Activated CD4-positive, alpha-beta T cell treated with anti-CD3 and anti-CD28 coated beads for 48 hours (primary cell): ENCODE results near the gene LBHD2.

Experiments used
- DNase-seq: peaks from one replicate; pipeline ENCODE4 v3.0.0-alpha.2; 2020

The LBHD2 gene

DNA sequence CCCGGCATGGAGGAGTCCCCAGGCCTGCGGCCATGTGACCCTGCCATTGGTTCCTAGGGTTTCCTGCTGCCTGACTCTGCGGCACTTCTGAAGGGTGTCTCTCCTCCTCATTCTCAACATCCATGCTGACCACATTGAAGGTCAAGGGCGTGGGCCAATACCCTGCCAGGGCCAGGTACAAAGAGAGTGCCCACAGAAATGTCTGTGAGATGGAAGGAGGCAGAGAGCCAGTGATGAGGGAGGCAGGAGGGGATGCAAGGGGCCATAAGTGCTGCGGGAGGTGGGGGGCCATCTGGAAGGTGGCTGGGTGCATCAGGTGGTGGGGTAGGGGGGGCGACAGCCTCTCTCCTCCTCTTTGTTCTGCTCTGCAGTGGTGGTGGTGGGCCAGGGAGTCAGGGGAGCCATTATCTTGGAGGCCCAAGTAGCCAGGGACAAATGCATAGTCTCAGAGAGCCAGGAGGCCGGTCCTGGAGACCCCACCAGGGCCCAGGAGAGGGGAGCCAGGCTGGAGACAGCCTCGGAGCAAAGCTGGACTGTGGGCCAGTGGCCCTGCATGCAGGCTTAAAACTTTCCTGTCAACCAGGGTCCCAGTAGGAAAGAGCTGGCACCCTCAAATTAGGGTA, 13.6 kb upstream of the LBHD2 start:
- DNase-seq: no peak

GRCh38 chr14:103070971-103071542, 13.0 kb upstream of the LBHD2 start:
- no peak for DNase-seq

- DNase-seq: no peak
Measured at GRCh38 chr14:103071544-103072251, 12.3 kb upstream of the LBHD2 start.

GRCh38 chr14:103072595-103073366, 11.2 kb upstream of the LBHD2 start:
- DNase-seq: no peak

DNA sequence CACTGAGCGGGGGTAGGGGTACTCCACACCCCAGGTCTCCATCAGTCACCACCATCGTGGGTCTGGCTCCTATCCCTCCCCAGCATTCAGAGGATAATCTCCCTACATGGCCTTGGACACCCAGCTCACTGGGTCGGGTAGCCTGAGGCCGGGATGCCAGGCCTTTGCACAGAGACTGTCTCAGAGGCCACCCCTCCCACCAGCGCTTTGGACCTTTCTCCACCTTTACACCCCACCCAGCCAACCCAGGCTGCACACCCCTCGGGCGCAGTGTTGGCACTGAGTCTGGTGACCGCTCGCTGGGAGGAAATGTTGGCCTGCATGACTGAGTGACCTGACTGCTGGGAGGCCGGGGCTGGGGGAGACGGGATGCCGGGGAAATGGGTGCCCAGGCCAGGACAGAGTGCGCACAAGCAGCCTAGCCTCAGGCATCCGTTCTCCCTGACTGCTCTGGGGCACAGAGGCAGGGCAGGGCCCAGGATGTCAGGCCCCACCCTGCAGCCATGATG, 10.6 kb upstream of the LBHD2 start:
- no peak for DNase-seq

GRCh38 chr14:103073876-103074728, 9.9 kb upstream of the LBHD2 start:
- DNase-seq: no peak

GRCh38 chr14:103074729-103075367, 9.2 kb upstream of the LBHD2 start:
- peak; percentile 26 for DNase-seq

GRCh38 chr14:103078420-103078749, 5.6 kb upstream of the LBHD2 start:
- peak; percentile 83 for DNase-seq

GRCh38 chr14:103078860-103079587, 5.0 kb upstream of the LBHD2 start:
- no peak for DNase-seq

GRCh38 chr14:103081951-103082350, 2.1 kb upstream of the LBHD2 start:
- no peak for DNase-seq

GRCh38 chr14:103085106-103086091, 1.4 kb downstream of the LBHD2 start:
- DNase-seq: no peak

DNA sequence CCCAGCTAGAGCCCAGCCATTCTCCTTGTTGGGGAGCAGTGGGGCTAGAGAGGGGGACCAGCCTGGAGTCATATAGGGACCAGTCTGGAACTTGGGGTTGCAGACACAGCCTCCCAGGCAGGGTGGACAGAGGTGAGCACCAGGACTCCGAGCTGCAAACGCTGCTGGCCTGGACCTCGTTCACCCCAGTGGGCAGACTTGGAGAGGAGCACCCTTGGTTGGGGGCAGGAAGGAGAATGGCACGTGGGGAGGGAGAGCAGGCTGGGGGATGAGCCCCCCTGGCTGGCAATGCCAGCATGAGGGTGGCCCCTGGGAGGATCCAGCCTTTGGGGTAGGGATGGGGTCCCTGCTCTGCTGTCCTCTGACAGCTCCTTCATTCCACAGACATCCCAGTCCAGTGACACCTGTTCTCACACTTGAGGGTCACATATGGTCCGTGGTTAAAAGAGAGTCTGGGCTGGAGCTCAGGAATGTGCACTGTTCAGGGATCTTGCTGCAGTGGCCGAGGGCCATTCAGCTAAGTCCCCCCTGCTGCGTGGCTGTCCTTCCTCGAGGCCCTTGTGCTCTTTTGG, 2.8 kb downstream of the LBHD2 start:
- no peak for DNase-seq

DNA sequence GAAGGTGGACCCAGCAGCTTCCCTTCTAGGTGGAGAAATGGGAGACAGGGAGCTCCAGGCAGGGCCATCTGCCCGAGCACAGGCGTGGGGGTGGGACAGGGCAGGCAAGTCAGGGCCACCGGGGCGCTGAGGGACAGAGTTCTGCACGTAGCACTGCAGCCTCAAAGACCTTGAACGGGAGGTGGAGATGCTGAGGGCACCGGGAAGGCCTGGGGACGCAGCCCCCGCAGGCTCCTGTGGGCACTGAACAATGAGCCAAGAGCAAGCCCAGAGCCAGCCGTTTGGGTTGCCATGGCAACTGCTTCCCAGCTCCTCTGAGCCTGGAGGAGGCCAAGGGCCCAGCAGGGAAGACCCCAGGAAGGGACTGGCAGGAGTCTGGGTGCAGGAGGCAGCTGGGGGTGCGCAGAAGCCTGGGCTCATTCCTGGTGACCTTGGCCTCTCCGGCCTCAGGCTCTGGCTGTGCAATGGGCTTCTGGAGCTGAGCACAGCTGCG, 3.4 kb downstream of the LBHD2 start:
- no peak for DNase-seq

DNA sequence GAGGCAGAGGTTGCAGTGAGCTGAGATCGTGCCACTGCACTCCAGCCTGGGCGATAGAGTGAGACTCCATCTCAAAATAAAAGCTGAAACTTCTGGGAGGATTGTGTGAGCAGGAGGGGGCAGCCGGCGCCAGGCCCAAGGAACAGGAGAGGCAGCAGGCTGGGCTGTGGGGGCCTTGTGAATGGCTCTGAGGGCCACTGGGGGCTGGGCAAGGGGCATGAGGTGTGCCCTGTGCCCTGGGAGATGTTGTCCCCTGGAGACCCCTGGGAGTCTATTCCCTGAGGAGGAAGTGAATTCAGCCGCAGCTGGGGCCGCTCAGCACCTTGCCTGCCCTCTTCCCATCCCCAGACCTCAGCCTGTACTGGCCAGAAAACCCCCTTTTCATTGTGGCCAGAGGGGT, 4.9 kb downstream of the LBHD2 start:
- no peak for DNase-seq

GRCh38 chr14:103089386-103090335, 5.7 kb downstream of the LBHD2 start:
- no peak for DNase-seq

DNA sequence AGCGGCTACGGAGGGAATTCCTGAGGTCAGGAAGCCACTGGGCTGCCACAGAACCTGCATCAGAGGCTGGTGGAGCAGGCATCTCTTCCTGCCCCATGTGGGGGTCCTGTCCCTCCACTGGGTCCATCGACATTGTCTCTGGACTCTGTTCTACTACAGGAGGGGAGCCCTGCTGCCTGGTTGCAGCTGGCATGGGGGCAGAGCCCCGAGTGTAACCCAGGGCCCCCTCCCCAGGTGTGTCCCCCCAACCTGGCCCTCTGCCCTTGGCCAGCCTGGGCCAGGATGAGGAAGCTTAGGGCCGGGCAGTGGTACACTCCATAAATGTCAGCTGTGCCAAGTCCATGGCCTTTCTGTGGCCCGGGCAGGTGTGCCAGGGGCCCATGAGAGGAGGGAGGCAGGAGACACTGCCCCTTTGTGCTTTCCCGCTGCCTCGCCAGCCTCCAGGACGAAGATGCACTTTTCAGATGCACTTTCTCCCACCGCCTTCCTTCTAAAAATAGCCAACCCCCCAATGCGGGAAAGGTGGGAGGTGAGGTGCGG, 6.5 kb downstream of the LBHD2 start:
- no peak for DNase-seq

DNA sequence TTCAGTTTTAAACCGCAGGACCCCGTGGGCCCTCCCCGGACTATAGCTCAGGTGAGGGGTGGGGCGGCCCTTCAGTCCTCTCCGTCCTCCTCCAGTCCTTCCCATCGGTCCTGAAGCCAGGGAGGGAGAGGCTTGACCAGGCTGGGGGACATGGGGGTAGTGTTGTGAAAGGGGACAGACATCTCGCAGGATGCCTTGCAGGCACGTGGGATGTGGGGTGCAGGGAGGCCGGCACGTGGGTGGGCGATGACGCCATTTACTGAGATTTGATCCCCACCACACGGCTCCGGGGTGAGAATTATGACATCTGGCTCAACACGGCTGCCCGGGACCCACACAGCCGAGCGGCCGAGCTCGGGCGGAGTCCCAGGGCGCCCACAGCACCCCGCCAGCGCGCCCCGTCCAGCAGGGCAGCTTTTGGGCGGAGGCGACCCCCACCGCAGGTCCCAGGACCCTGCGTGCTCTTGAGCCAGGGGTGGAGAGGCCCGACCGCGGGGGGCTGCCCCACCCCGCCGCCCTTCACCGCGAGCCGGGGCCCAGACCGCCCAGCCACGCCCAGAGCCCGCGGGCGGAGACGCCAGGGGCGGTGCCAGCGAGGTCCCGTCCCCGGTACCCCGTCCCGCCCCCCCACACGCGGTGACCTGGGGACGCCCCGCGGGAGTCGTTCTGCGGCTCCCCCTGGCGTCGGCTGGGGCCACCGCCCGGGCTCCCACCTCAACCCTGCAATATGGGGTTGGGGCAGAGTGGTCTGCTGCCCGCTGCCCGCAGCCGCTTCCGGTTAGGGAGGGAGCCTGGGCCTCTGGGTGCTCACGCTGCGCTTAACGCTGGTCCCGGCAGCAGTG, 7.3 kb downstream of the LBHD2 start:
- peak; percentile 80 for DNase-seq
